GM12874 (cell line): ENCODE results near the gene DISP2.

Experiments used
- CTCF ChIP-seq: IDR thresholded peaks from 2 replicates; pipeline ENCODE4 v1.5.1; 2011; ENCODE audit warnings: low read depth, mild to moderate bottlenecking, control low read depth, low read length, moderate library complexity; ENCODE audit not compliant: insufficient read depth

Gene DISP2

GRCh38 chr15:40367686-40368611 lies 9.9 kb downstream of the DISP2 start:
- TF ChIP-seq CTCF, result peak; percentile 93

GRCh38 chr15:40368719-40369473 lies 10.9 kb downstream of the DISP2 start:
- TF ChIP-seq CTCF, result no peak

- TF ChIP-seq CTCF, result no peak
Observed at GRCh38 chr15:40369474-40369869, 11.5 kb downstream of the DISP2 start.

- TF ChIP-seq CTCF, result no peak
Observed at GRCh38 chr15:40369971-40370370, 12.0 kb downstream of the DISP2 start.

GRCh38 chr15:40372981-40373380 lies 15.0 kb downstream of the DISP2 start:
- no peak for TF ChIP-seq CTCF

- no peak for TF ChIP-seq CTCF
Observed at GRCh38 chr15:40377606-40378005, 19.6 kb downstream of the DISP2 start.

- TF ChIP-seq CTCF, result no peak
Observed at GRCh38 chr15:40379374-40379773, 21.4 kb downstream of the DISP2 start.
